HCT116 (cell line): Measurements from ENCODE around the gene GNB1. TPM values are rescaled to one million over a fixed set of nuclear protein-coding genes. Genes with fewer than 3 reads are reported as not detected.

Experiments used
- ATAC-seq: fragments of 200-7000 bp; cut with Tn5 transposase; 2 replicates; pipeline ENCODE4 v1.9.1; 2020; ENCODE audit warnings: mild to moderate bottlenecking, moderate library complexity
- BruUV-seq: library from RNA; stranded (reverse); fragments of 400-500 nt; replicated peaks from 2 replicates; lab custom pipeline; 2021; lab: Mats Ljungman, UMichigan
- CTCF ChIA-PET: fragments of 300-600 bp; sonication (Branson Sonifier 250); formaldehyde crosslinking; loops from one replicate; lab custom pipeline; 2021; ENCODE audit warnings: antibody characterized with exemption; lab: Charles Lee
- POLR2A ChIA-PET: fragments of 300-600, 350-600 bp; sonication (Branson Sonifier 250); formaldehyde crosslinking; loops from one replicate; lab custom pipeline; 2021; ENCODE audit warnings: antibody characterized with exemption; lab: Charles Lee
- RAD21 ChIA-PET, 2 experiments: fragments of 300-600 bp; sonication (Branson Sonifier 250); formaldehyde crosslinking; loops; one replicate each; lab custom pipeline; 2023; ENCODE audit warnings: low total read pairs in 2 of 2; ENCODE audit not compliant: uncharacterized antibody in 2 of 2, unreplicated experiment in 2 of 2, low non-redundant PET in 1 of 2; lab: Charles Lee
- DNase-seq: peaks from one replicate; pipeline ENCODE4 v3.0.0-alpha.2; 2010; ENCODE audit warnings: low read depth, low spot score
- H2AFZ ChIP-seq: fragments of 200-600 bp; shearing (Covaris generic), sonication (generic); 2 replicates; pipeline ENCODE4 v1.6.1; 2017; ENCODE audit warnings: low read depth, mixed run types, mixed read lengths, antibody characterized with exemption, low read length; ENCODE audit not compliant: poor library complexity, severe bottlenecking
- H3K27ac ChIP-seq: 2 replicates; pipeline ENCODE4 v1.5.1; 2012; ENCODE audit warnings: low read depth, low read length
- H3K27me3 ChIP-seq: fragments of 200-600 bp; sonication (generic); 2 replicates; pipeline ENCODE4 v1.6.1; 2016; ENCODE audit warnings: mixed run types, low read length, mixed read lengths; ENCODE audit not compliant: insufficient read depth
- H3K36me3 ChIP-seq, 2 experiments: fragments of 200-500 bp in 1 of 2; fragments of 200-600 bp in 1 of 2; sonication (Bioruptor generic) in 1 of 2; sonication (generic) in 1 of 2; 2 replicates each; pipeline versions ENCODE4 v1.5.1 to v1.6.1; 2014 to 2016; ENCODE audit warnings: low read length in 2 of 2, inconsistent platforms in 1 of 2, mixed read lengths in 1 of 2, mixed run types in 1 of 2; ENCODE audit not compliant: insufficient read depth in 2 of 2, control insufficient read depth in 1 of 2
- H3K4me1 ChIP-seq, 2 experiments: fragments of 200-600 bp in 1 of 2; sonication (generic) in 1 of 2; 2 replicates each; pipeline versions ENCODE4 v1.5.1 to v1.6.1; 2012 to 2017; ENCODE audit warnings: low read length in 2 of 2, inconsistent platforms in 1 of 2, mild to moderate bottlenecking in 1 of 2, mixed read lengths in 1 of 2, mixed run types in 1 of 2, moderate library complexity in 1 of 2; ENCODE audit not compliant: insufficient read depth in 2 of 2, control insufficient read depth in 1 of 2
- H3K4me2 ChIP-seq: fragments of 200-600 bp; sonication (generic); 2 replicates; pipeline ENCODE4 v1.6.1; 2017; ENCODE audit warnings: mixed run types, low read length, mixed read lengths
- H3K4me3 ChIP-seq, 2 experiments: fragments of 200-600 bp in 1 of 2; sonication (generic) in 1 of 2; replicated peaks in 1 of 2; 2 replicates each; pipeline ENCODE4 v1.5.1; 2011 to 2016; ENCODE audit warnings: low read length in 2 of 2, control low read depth in 1 of 2, low read depth in 1 of 2, mild to moderate bottlenecking in 1 of 2, mixed read lengths in 1 of 2, mixed run types in 1 of 2
- H3K79me2 ChIP-seq: fragments of 200-600 bp; sonication (generic); 2 replicates; pipeline ENCODE4 v1.6.1; 2017; ENCODE audit warnings: mild to moderate bottlenecking, mixed run types, low read length, moderate library complexity, mixed read lengths; ENCODE audit not compliant: insufficient read depth
- H3K9ac ChIP-seq: fragments of 200-600 bp; sonication (generic); 2 replicates; pipeline ENCODE4 v1.6.1; 2016; ENCODE audit warnings: low read length, mixed read lengths
- H3K9me2 ChIP-seq: fragments of 200-600 bp; sonication (generic), shearing (Covaris generic); 2 replicates; pipeline ENCODE4 v1.6.1; 2017; ENCODE audit warnings: mixed run types, mild to moderate bottlenecking, moderate library complexity; ENCODE audit not compliant: insufficient read depth
- H3K9me3 ChIP-seq, 2 experiments: fragments of 200-500 bp in 1 of 2; fragments of 200-600 bp in 1 of 2; sonication (Bioruptor generic) in 1 of 2; sonication (generic) in 1 of 2; 2 replicates each; pipeline ENCODE4 v1.6.1; 2014 to 2017; ENCODE audit warnings: low read length in 2 of 2, mixed read lengths in 2 of 2, inconsistent platforms in 1 of 2, low read depth in 1 of 2, mild to moderate bottlenecking in 1 of 2, mixed run types in 1 of 2, moderate library complexity in 1 of 2; ENCODE audit not compliant: control insufficient read depth in 1 of 2, insufficient read depth in 1 of 2
- H4K20me1 ChIP-seq: fragments of 200-600 bp; sonication (generic), shearing (Covaris generic); 2 replicates; pipeline ENCODE4 v1.6.1; 2017; ENCODE audit warnings: mixed run types, mild to moderate bottlenecking, moderate library complexity; ENCODE audit not compliant: insufficient read depth
- CBX3 ChIP-seq: IDR thresholded peaks from 2 replicates; pipeline ENCODE4 v1.6.1; 2012; ENCODE audit warnings: low read depth
- EZH2phosphoT487 ChIP-seq: fragments of 200-600 bp; IDR thresholded peaks from 2 replicates; pipeline ENCODE4 v1.6.1; 2018; ENCODE audit warnings: antibody characterized with exemption, borderline replicate concordance
- JUND ChIP-seq: IDR thresholded peaks from 2 replicates; pipeline ENCODE4 v1.6.1; 2012
- POLR2AphosphoS5 ChIP-seq: IDR thresholded peaks from 2 replicates; pipeline ENCODE4 v1.6.1; 2011; ENCODE audit warnings: mild to moderate bottlenecking, low read depth, low read length, moderate library complexity
- SIN3A ChIP-seq: IDR thresholded peaks from 2 replicates; pipeline ENCODE4 v1.6.1; 2012; ENCODE audit warnings: low read depth
- TCF7L2 ChIP-seq: IDR thresholded peaks from 2 replicates; pipeline ENCODE4 v1.7.0; 2011; ENCODE audit warnings: borderline replicate concordance, inconsistent platforms; ENCODE audit not compliant: insufficient read depth, insufficient read length; ENCODE audit errors: extremely low read depth
- YY1 ChIP-seq: IDR thresholded peaks from 2 replicates; pipeline ENCODE4 v1.6.1; 2011; ENCODE audit warnings: low read length, low read depth, moderate library complexity, mild to moderate bottlenecking; ENCODE audit not compliant: insufficient replicate concordance; ENCODE audit errors: extremely low read depth
- ZBTB33 ChIP-seq: IDR thresholded peaks from 2 replicates; pipeline ENCODE4 v1.6.1; 2011; ENCODE audit warnings: mild to moderate bottlenecking, low read length, moderate library complexity; ENCODE audit not compliant: insufficient replicate concordance; ENCODE audit errors: extremely low read depth
- intact Hi-C: fragments of 100-400 bp; cut with micrococcal nuclease; formaldehyde crosslinking; loops from 2 replicates; pipeline ENCODE4 v1.10.0; 2022
- total RNA-seq: library from RNA; stranded (reverse); gene quantifications from one replicate; pipeline ENCODE4 v1.2.1, GENCODE V29; 2021; ENCODE audit not compliant: unreplicated experiment

Gene GNB1
- total RNA-seq, 1 experiment from 2014 or later = 371 TPM

GRCh38 chr1:1875932-1876331, 15.0 kb downstream of the GNB1 start:
- no peak for ATAC-seq
- ChIA-PET RAD21 (no interaction called here), CTCF (interaction anchor here (1.7 kb wide), 1 partner anchor 30 kb away, joined by 3 read pairs; no protein-coding TSS in a partner anchor), POLR2A (no interaction called here)
- Histone ChIP-seq H3K36me3 (peaks cover 2 to 29% of the 10 kb centered on the region in 2 experiments; a peak in 2 of 4 replicates), H3K27me3 (no peaks in the 10 kb centered on the region), H4K20me1 (peaks cover 14% of the 10 kb centered on the region; the same call in 1 of the 2 replicates), H3K4me2 (no peak overlapping the region), H3K9ac (no peak overlapping the region), H3K27ac (no peak overlapping the region), H3K9me3 (no peaks in the 10 kb centered on the region), H3K79me2 (peaks cover 99% of the 10 kb centered on the region), H3K9me2 (no peaks in the 10 kb centered on the region), H2AFZ (no peak overlapping the region), H3K4me1 (no peaks in the 10 kb centered on the region), H3K4me3 (no peak overlapping the region)
- BruUV-seq = no TSS peak
- no peak for TF ChIP-seq CBX3
- TF ChIP-seq JUND = no peak
- no peak for TF ChIP-seq YY1
- no peak for DNase-seq
- intact Hi-C loops = no loop called here

GRCh38 chr1:1874901-1875300, 16.0 kb downstream of the GNB1 start:
- no peak overlapping the region for H2AFZ ChIP-seq
- H3K27me3 ChIP-seq = no peaks in the 10 kb centered on the region
- intact Hi-C loops = no loop called here
- no peaks in the 10 kb centered on the region for H3K9me3 ChIP-seq
- H3K4me3 ChIP-seq = no peak overlapping the region
- RAD21 ChIA-PET = no interaction called here
- CTCF ChIA-PET = interaction anchor here (1.7 kb wide), 1 partner anchor 31 kb away, joined by 3 read pairs; no protein-coding TSS in a partner anchor
- H3K27ac ChIP-seq = no peak overlapping the region
- no peaks in the 10 kb centered on the region for H3K4me1 ChIP-seq
- no peak overlapping the region for H3K4me2 ChIP-seq
- no TSS peak for BruUV-seq
- POLR2A ChIA-PET = no interaction called here
- H3K36me3 ChIP-seq = peaks cover 2 to 29% of the 10 kb centered on the region in 2 experiments; a peak in 2 of 4 replicates
- H3K9me2 ChIP-seq = no peaks in the 10 kb centered on the region
- ATAC-seq (no peak), DNase-seq (no peak)
- H3K9ac ChIP-seq = no peak overlapping the region
- peaks cover 100% of the 10 kb centered on the region for H3K79me2 ChIP-seq
- peaks cover 14% of the 10 kb centered on the region; the same call in 1 of the 2 replicates for H4K20me1 ChIP-seq
- TF ChIP-seq POLR2AphosphoS5 = no peak
- no peak for TF ChIP-seq ZBTB33
- no peak for TF ChIP-seq TCF7L2
- TF ChIP-seq SIN3A = no peak
- no peak for TF ChIP-seq EZH2phosphoT487
- TF ChIP-seq YY1 = no peak
